ENCODE measurements around the gene PRKAA1. TPM values are rescaled to one million over a fixed set of nuclear protein-coding genes. Genes with fewer than 3 reads are reported as not detected.
"Not testable (repeated sequence)": the region's sequence is repeated elsewhere in the genome, so short reads cannot be mapped to it uniquely, and the experiment has no call there.

PRKAA1 gene
- total and polyA plus RNA-seq, 2 of the 4 experiments (the other 2 are of a cell fraction): 47.7 to 94.1 TPM

GRCh38 chr5:40796487-40796889 is 1.7 kb downstream of the PRKAA1 start:
- peaks cover 2% of the 10 kb centered on the region for H3K36me3 ChIP-seq (ENCODE audit: control insufficient read depth, insufficient read depth, low read length)
- CTCF ChIA-PET: no interaction called here
- POLR2A ChIA-PET (ENCODE audit: unreplicated experiment): no interaction called here
- in situ Hi-C loops (cut with MboI; ENCODE audit: low sequenced_read_pairs): no loop called here
- peak; percentile 77 for DNase-seq
- dilution Hi-C loops (cut with HindIII; ENCODE audit: low sequenced_read_pairs, unreplicated experiment): no loop called here
- no peak overlapping the region for H2BK15ac ChIP-seq (ENCODE audit: low read depth, low read length)
- no peak overlapping the region for H2AFZ ChIP-seq (replicated peaks; ENCODE audit: low read length, poor library complexity)
- peak overlapping the region in 1 of 2 experiments; percentile 6; a peak in 1 of 4 replicates for H4K8ac ChIP-seq (ENCODE audit: low read depth in 2 of 2, low read length in 2 of 2)
- peaks cover 3% of the 10 kb centered on the region; the same call in 1 of the 2 replicates for H3K9me1 ChIP-seq (ENCODE audit: insufficient read depth, low read length)
- peak; percentile 1; the same call in 1 of the 2 replicates for ATAC-seq (ENCODE audit: low read depth)
- no peak overlapping the region for H3K4ac ChIP-seq (ENCODE audit: low read depth, low read length)
- H2AK9ac ChIP-seq (replicated peaks; ENCODE audit: low read depth, low read length, poor library complexity): no peak overlapping the region
- peak overlapping the region; percentile 93 for H2BK5ac ChIP-seq (ENCODE audit: low read depth, low read length, poor library complexity, severe bottlenecking)
- TF ChIP-seq CEBPB (IDR thresholded peaks at IDR 0.05; ENCODE audit: low read depth, low read length) (peak; percentile 80), CTCF (conservative IDR thresholded peaks at IDR 0.05; ENCODE audit: low read depth, low read length) (no peak)
- H3K79me1 ChIP-seq (ENCODE audit: low read depth in 1 of 2, low read length in 2 of 2): peaks cover 0 to 35% of the 10 kb centered on the region in 2 experiments; a peak in 2 of 4 replicates
- H3K23ac ChIP-seq (ENCODE audit: low read depth, low read length): no peak overlapping the region
- H3K27ac ChIP-seq (ENCODE audit: insufficient read depth, low read length): no peak overlapping the region
- H3K9me3 ChIP-seq (ENCODE audit: control insufficient read depth, insufficient read depth, low read length): no peaks in the 10 kb centered on the region
- no peak overlapping the region for H3K18ac ChIP-seq (ENCODE audit: low read depth, low read length)
- no CpG with 5 or more reads among the region's 3 CpGs for WGBS, 2 experiments (ENCODE audit: extremely low coverage in 2 of 2, insufficient read length in 1 of 2)
- H2BK20ac ChIP-seq (ENCODE audit: low read depth, low read length): no peak overlapping the region
- peaks cover 55% of the 10 kb centered on the region for H4K20me1 ChIP-seq (ENCODE audit: insufficient read depth, low read length)
- H4K5ac ChIP-seq (ENCODE audit: low read depth, low read length): no peak overlapping the region
- H3K9ac ChIP-seq (ENCODE audit: low read depth, low read length): peak overlapping the region; percentile 100; the same call in 1 of the 2 replicates
- H3K27me3 ChIP-seq (ENCODE audit: control insufficient read depth, insufficient read depth, low read length): no peaks in the 10 kb centered on the region
- no peak overlapping the region for H2AK5ac ChIP-seq (ENCODE audit: low read depth, low read length)
- peaks cover 3% of the 10 kb centered on the region for H3K4me1 ChIP-seq (ENCODE audit: control insufficient read depth, insufficient read depth, low read length)
- peak overlapping the region; percentile 96 for H3K4me2 ChIP-seq (ENCODE audit: low read depth, low read length)
- H4K91ac ChIP-seq (ENCODE audit: insufficient read depth, low read depth, low read length): no peak overlapping the region
- H3K4me3 ChIP-seq (ENCODE audit: insufficient read depth, low read depth, low read length): peak overlapping the region; percentile 98
- H3K14ac ChIP-seq (replicated peaks; ENCODE audit: low read depth, low read length): no peak overlapping the region; the same call in 1 of the 2 replicates
- H3K56ac ChIP-seq (ENCODE audit: extremely low read depth, insufficient read depth, low read length): peak overlapping the region; percentile 48; the same call in 1 of the 2 replicates
- no peak overlapping the region for H2BK120ac ChIP-seq (ENCODE audit: low read depth, low read length)
- BruUV-seq (replicated peaks): no TSS peak
- intact Hi-C loops (cut with micrococcal nuclease): no loop called here

DNA sequence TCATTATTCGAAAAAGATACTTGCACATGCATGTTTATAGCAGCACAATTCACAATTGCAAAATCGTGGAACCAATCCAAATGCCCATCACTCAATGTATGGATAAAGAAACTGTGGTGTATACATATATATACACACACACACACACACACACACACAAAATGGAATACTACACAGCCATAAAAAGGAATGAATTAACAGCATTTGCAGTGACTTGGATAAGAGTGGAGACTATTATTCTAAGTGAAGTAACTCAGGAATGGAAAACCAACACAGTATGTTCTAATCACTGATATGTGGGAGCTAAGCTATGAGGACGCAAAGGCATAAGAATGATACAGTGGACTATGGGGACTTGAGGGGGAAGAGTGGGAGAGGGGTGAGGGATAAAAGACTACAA is 3.3 kb downstream of the PRKAA1 start:
- H3K4me1 ChIP-seq (ENCODE audit: control insufficient read depth, insufficient read depth, low read length); H2BK5ac ChIP-seq (ENCODE audit: low read depth, low read length, poor library complexity, severe bottlenecking); DNase-seq; H4K91ac ChIP-seq (ENCODE audit: insufficient read depth, low read depth, low read length); H4K8ac ChIP-seq (ENCODE audit: low read depth in 2 of 2, low read length in 2 of 2); H2BK120ac ChIP-seq (ENCODE audit: low read depth, low read length); H2AK5ac ChIP-seq (ENCODE audit: low read depth, low read length); H3K4ac ChIP-seq (ENCODE audit: low read depth, low read length); intact Hi-C loops (cut with micrococcal nuclease); H3K23ac ChIP-seq (ENCODE audit: low read depth, low read length); ATAC-seq (ENCODE audit: low read depth); H2BK15ac ChIP-seq (ENCODE audit: low read depth, low read length); BruUV-seq (replicated peaks); H3K27ac ChIP-seq (ENCODE audit: insufficient read depth, low read length); CTCF ChIA-PET; H3K36me3 ChIP-seq (ENCODE audit: control insufficient read depth, insufficient read depth, low read length); POLR2A ChIA-PET (ENCODE audit: unreplicated experiment); H3K18ac ChIP-seq (ENCODE audit: low read depth, low read length); H3K4me3 ChIP-seq (ENCODE audit: insufficient read depth, low read depth, low read length); H3K14ac ChIP-seq (replicated peaks; ENCODE audit: low read depth, low read length); H3K27me3 ChIP-seq (ENCODE audit: control insufficient read depth, insufficient read depth, low read length); dilution Hi-C loops (cut with HindIII; ENCODE audit: low sequenced_read_pairs, unreplicated experiment); H2AFZ ChIP-seq (replicated peaks; ENCODE audit: low read length, poor library complexity); H2AK9ac ChIP-seq (replicated peaks; ENCODE audit: low read depth, low read length, poor library complexity); H3K9me1 ChIP-seq (ENCODE audit: insufficient read depth, low read length); in situ Hi-C loops (cut with MboI; ENCODE audit: low sequenced_read_pairs); H3K9ac ChIP-seq (ENCODE audit: low read depth, low read length); H4K5ac ChIP-seq (ENCODE audit: low read depth, low read length); H3K4me2 ChIP-seq (ENCODE audit: low read depth, low read length); H3K56ac ChIP-seq (ENCODE audit: extremely low read depth, insufficient read depth, low read length); H2BK20ac ChIP-seq (ENCODE audit: low read depth, low read length); H3K9me3 ChIP-seq (ENCODE audit: control insufficient read depth, insufficient read depth, low read length): not testable (repeated sequence)
- H3K79me1 ChIP-seq (ENCODE audit: low read depth in 1 of 2, low read length in 2 of 2): peaks cover 0 to 43% of the 10 kb centered on the region in 2 experiments; a peak in 2 of 4 replicates
- H4K20me1 ChIP-seq (ENCODE audit: insufficient read depth, low read length): peaks cover 71% of the 10 kb centered on the region
- no CpG with 5 or more reads among the region's 3 CpGs for WGBS, 2 experiments (ENCODE audit: extremely low coverage in 2 of 2, insufficient read length in 1 of 2)
